Left lung (tissue), 10 donors: Measurements from ENCODE around the gene GNG14. TPM values are rescaled to one million over a fixed set of nuclear protein-coding genes. Genes with fewer than 3 reads are reported as not detected.
"Not testable (repeated sequence)": the region's sequence is repeated elsewhere in the genome, so short reads cannot be mapped to it uniquely, and the experiment has no call there.

Experiments used
- ATAC-seq: fragments of 200-7000 bp; cut with Tn5 transposase; one replicate; pipeline ENCODE4 v1.9.1; 2020; ENCODE audit warnings: moderate library complexity
- DNase-seq, 4 donors: peaks; one replicate each; pipeline ENCODE4 v3.0.0-alpha.2; 2013 to 2020
- H3K27ac ChIP-seq, 2 donors: fragments of 200-600 bp; sonication (generic) in 1 of 2; one replicate each; pipeline versions ENCODE4 v1.5.0 to v1.8.0; 2020 to 2021
- H3K27me3 ChIP-seq, 2 donors: fragments of 200-600 bp; sonication (generic) in 1 of 2; one replicate each; pipeline versions ENCODE4 v1.5.0 to v1.8.0; 2020 to 2021
- H3K36me3 ChIP-seq, 2 donors: fragments of 200-600 bp; sonication (generic) in 1 of 2; one replicate each; pipeline versions ENCODE4 v1.5.0 to v1.8.0; 2020 to 2021
- H3K4me1 ChIP-seq, 2 donors: fragments of 200-600 bp; one replicate each; pipeline ENCODE4 v1.8.0; 2021
- H3K4me3 ChIP-seq, 2 donors: fragments of 200-600 bp; sonication (generic) in 1 of 2; one replicate each; pipeline versions ENCODE4 v1.5.0 to v1.8.0; 2020 to 2021; ENCODE audit warnings: mild to moderate bottlenecking in 1 of 2
- H3K9me3 ChIP-seq, 2 donors: fragments of 200-600 bp; sonication (generic) in 1 of 2; one replicate each; pipeline versions ENCODE4 v1.5.0 to v1.8.0; 2020 to 2021
- CTCF ChIP-seq, 2 donors: fragments of 200-600 bp; sonication (generic) in 1 of 2; IDR thresholded peaks; one replicate each; pipeline versions ENCODE4 v1.5.0 to v1.8.0; 2021; ENCODE audit warnings: antibody characterized with exemption in 2 of 2
- intact Hi-C, 2 donors: fragments of 100-400 bp; cut with DNase I; formaldehyde crosslinking; loops; one replicate each; pipeline versions ENCODE4 v1.11.2 to v1.14.2; 2022
- polyA plus RNA-seq, 6 donors: library from polyadenylated mRNA; unstranded; fragments of 120-200 nt; gene quantifications; one replicate each; pipeline ENCODE4 v1.2.1, GENCODE V29; 2013; ENCODE audit not compliant: insufficient read length in 6 of 6
- total RNA-seq, 2 donors: library from RNA; stranded (reverse); fragmentation: NEBNext Ultra II Directional; extraction: Animal tissue kit (Norgen Biotek cat#: 25700); gene quantifications; one replicate each; pipeline ENCODE4 v1.2.1, GENCODE V29; 2021
- donor health status: DM: no; HTN: yes; CAD: no.
- donor health status: DM: no; HTN: no; CAD: no.

Gene GNG14
- total and polyA plus RNA-seq, 8 donors: 0.55 to 0.73 TPM; not detected in 6

- ATAC-seq (peak; percentile 74), DNase-seq (peak in 3 of 4 donors; percentile 65 to 84 (median 71))
- intact Hi-C loops: no loop called here
- peaks cover 11 to 40% of the 10 kb centered on the region in 2 donors for H3K4me1 ChIP-seq
- no peaks in the 10 kb centered on the region for H3K9me3 ChIP-seq
- no peaks in the 10 kb centered on the region for H3K27me3 ChIP-seq
- peak within 1 kb of the TSS; percentile 79 to 89 for H3K27ac ChIP-seq
- no peak for TF ChIP-seq CTCF (IDR thresholded peaks at IDR 0.05)
- peak within 1 kb of the TSS; percentile 44 to 63 for H3K4me3 ChIP-seq
- H3K36me3 ChIP-seq: peaks cover 0 to 17% of the 10 kb centered on the region in 2 donors
Observed at GRCh38 chr19:12723641-12724426, 36.0 kb downstream of the GNG14 start, which contains the start of gene TNPO2. Gene TNPO2, minus strand, starts transcription at chr19:12723932. Its CDS starts 2,955 bp downstream, at chr19:12720977.

GRCh38 chr19:12725612-12726011 is 37.8 kb downstream of the GNG14 start:
- H3K4me1 ChIP-seq: peaks cover 4 to 39% of the 10 kb centered on the region in 2 donors
- H3K9me3 ChIP-seq, intact Hi-C loops, ATAC-seq, H3K27me3 ChIP-seq, DNase-seq, H3K4me3 ChIP-seq, H3K27ac ChIP-seq: not testable (repeated sequence)
- peaks cover 0 to 31% of the 10 kb centered on the region in 2 donors for H3K36me3 ChIP-seq

GRCh38 chr19:12726988-12727316 is 39.2 kb downstream of the GNG14 start:
- intact Hi-C loops: no loop called here
- DNase-seq: no peak
- no peak for ATAC-seq
- Histone ChIP-seq H3K9me3 (no peaks in the 10 kb centered on the region), H3K27ac (no peak overlapping the region), H3K4me1 (peaks cover 0 to 40% of the 10 kb centered on the region in 2 donors), H3K4me3 (no peak overlapping the region), H3K27me3 (no peaks in the 10 kb centered on the region), H3K36me3 (peaks cover 0 to 44% of the 10 kb centered on the region in 2 donors)
- no peak for TF ChIP-seq CTCF (IDR thresholded peaks at IDR 0.05)

GRCh38 chr19:12727745-12728433 is 40.1 kb downstream of the GNG14 start:
- intact Hi-C loops: no loop called here
- TF ChIP-seq CTCF (IDR thresholded peaks at IDR 0.05): no peak
- peaks cover 8 to 47% of the 10 kb centered on the region in 2 donors for H3K4me1 ChIP-seq

GRCh38 chr19:12730064-12730463 is 42.3 kb downstream of the GNG14 start:
- DNase-seq: no peak
- intact Hi-C loops: no loop called here
- Histone ChIP-seq H3K36me3 (peaks cover 0 to 49% of the 10 kb centered on the region in 2 donors), H3K4me3 (no peak overlapping the region), H3K27ac (no peak overlapping the region), H3K4me1 (peaks cover 16 to 43% of the 10 kb centered on the region in 2 donors), H3K27me3 (no peaks in the 10 kb centered on the region), H3K9me3 (no peaks in the 10 kb centered on the region)
- no peak for ATAC-seq
- TF ChIP-seq CTCF (IDR thresholded peaks at IDR 0.05): no peak

More at GRCh38 chr19:12727745-12728433, 40.1 kb downstream of the GNG14 start:
- peaks cover 0 to 49% of the 10 kb centered on the region in 2 donors for H3K36me3 ChIP-seq
- no peaks in the 10 kb centered on the region for H3K9me3 ChIP-seq
- no peak overlapping the region for H3K27ac ChIP-seq
- no peak overlapping the region for H3K4me3 ChIP-seq
- DNase-seq (no peak), ATAC-seq (no peak)
- no peaks in the 10 kb centered on the region for H3K27me3 ChIP-seq
